GM18502 (cell line): ENCODE results near the gene WDR86.
A peak's percentile ranks its signal among the peaks of the same experiment; 100 is the strongest.

Experiments used
- ATAC-seq: cut with Tn5 transposase; IDR thresholded peaks from one replicate; pipeline ENCODE4 v1.9.1; 2021; ENCODE audit warnings: mild to moderate bottlenecking; ENCODE audit not compliant: unreplicated experiment, poor library complexity

The WDR86 gene, protein sequence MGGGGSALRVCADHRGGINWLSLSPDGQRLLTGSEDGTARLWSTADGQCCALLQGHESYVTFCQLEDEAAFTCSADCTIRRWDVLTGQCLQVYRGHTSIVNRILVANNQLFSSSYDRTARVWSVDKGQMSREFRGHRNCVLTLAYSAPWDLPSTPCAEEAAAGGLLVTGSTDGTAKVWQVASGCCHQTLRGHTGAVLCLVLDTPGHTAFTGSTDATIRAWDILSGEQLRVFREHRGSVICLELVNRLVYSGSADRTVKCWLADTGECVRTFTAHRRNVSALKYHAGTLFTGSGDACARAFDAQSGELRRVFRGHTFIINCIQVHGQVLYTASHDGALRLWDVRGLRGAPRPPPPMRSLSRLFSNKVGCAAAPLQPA

DNA sequence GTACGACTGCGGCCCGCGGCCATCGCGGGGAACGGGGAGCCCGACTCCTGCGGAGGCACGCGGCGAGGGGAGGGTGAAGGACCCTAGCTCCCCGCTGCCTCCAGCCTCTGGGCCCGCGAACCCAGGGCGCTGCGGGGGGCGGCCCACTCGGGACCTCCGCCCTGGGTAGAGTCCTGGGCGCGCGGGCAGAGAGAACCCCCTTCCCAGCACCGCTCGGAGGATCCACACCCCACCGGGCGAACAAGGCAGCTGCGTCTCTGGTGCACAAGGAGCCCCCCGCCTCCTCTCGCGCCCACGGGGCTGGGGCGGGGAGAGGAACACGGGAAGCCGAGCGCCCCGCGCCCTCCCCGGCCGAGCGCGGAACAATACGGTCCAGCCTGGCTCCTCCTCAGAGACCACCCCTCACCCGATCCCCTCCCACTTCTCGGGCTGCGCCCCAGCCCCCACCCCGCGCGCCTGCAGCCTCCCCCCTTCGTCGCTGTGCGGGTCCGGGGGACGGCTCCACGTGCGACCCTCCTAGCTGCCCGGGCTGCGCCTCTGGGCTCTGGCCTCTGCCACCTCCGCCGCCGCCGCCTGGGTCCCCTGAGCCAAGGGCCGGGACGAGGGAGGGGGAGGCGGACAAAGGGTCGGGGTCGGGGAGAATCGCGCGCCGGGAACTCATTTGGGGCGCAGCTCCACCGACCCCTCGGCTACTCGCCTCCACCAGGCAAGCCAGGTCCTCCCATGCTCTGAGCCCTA is at the start of gene WDR86:
TSS of gene WDR86 (minus strand) at position 372 of the 738 bp plus-strand sequence. CDS start 449 bp downstream, outside the sequence.
- no peak for ATAC-seq

DNA sequence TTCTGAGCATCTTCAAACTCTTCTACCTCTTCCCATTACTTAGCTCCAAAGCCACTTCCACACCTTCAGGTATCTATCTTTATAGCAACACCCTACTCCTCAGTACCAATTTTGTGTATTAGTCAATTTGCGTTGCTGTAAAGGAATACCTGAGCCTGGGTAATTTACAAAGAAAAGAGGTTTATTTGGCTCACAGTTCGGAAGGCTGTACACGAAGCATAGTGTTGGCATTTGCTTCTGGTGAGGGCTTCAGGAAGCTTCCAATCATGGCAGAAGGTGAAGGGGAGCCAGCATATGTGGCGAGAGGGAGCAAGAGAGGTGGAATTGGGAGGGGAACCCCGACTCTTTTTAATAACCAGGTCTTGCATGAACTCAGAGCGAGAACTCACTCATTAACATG is 47.7 kb upstream of the WDR86 start:
- no peak for ATAC-seq

DNA sequence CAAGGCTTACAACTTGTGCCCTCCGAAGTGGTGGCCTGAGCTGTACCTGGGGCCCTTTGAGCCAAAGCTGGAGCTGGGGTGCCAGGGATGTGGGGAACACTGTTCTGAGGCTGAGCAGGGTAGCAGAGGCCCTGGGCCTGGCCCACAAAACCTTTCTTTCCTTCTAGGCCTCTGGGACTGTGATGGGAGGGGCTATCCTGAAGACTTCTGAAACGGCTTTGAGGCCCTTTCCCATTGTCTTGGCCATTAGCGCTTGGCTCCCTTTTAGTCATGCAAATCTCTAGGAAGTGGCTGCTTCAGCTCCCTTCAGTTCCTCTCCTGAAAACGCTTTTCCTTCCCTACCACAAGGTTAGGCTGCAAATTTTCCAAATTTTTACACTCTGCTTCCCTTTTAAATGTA is 46.9 kb upstream of the WDR86 start:
- ATAC-seq: no peak

DNA sequence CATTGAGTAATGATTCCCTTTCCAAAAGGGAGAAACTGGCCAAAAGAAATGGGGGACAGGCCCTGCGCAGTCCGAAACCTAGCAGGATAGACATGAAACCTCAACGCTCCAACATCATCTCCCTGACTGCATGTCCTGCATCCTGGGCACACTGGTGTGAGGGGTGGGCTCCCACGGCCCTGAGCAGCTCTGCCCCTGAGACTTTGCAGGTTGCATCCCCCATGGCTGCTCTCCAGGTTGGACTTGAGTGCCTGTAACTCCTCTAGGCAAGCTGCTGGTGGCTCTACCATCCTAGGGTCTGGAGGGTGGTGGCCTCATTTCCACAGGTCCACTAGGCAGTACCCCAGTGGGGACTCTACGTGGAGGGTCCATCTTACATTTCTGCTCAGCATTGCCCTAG is 46.4 kb upstream of the WDR86 start:
- ATAC-seq: no peak

DNA sequence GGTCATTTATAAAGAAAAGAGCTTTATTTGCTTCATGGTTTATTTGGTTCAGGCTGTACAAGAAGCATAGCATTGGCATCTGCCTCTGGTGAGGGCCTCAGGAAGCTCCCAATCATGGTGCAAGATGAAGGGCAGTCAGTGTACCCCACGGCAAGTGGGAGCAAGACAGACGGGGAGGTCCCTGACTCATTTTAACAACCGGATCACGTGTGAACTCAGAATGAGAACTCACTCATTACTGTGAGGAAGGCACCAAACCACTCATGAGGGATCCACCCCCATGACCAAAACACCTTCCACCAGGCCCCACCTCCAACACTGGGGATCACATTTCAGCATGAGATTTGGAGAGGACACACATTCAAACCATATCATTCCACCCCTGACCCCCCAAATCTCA is 45.9 kb upstream of the WDR86 start:
- ATAC-seq: no peak

DNA sequence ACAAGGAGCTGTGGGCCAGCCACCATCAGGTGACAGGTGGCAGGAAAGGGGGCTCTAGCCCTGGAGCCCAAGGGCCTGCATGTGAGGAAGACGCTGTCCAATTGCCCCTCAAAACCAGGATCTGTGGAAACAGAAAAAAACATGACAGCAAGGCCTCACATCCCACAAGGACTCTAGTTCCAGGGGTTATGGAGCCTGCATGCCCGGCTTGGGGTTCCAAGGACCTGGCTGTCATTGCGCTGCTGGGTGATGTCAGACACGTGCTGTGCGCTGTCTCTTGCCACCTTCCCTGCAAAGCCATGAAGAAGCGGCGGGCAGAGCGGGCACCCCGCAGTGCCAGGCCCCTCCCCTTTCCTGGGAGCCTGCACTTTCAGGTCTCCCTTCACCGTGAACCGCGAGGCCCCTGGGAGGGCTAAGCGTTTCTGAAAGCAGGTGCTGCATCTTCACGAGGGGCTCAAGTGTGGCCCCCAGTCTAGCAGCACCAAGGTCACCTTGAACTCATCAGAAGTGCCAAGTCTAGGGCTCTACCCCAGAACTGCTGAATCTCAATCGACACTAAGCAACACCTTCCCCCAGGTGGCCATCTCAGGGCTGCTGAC is 45.2 kb upstream of the WDR86 start:
- ATAC-seq: no peak

DNA sequence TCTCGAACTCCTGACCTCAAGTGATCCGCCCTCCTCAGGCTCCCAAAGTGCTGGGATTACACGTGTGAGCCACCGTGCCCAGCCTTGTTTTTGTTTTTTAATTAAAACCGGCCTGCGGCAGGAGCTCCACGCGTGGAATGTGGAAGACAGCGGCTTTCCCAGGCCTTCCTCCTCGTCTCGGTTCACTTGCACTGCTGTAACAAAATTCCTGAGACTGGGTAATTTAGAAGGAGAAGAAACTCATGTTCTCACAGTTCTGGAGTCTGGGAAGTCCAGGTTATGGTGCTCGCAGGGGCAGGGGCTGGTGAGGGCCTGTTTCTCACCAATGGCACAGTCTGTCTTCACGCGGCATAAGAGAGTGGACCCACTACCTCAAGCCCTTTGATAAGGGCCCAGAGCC is 44.5 kb upstream of the WDR86 start:
- ATAC-seq: no peak

DNA sequence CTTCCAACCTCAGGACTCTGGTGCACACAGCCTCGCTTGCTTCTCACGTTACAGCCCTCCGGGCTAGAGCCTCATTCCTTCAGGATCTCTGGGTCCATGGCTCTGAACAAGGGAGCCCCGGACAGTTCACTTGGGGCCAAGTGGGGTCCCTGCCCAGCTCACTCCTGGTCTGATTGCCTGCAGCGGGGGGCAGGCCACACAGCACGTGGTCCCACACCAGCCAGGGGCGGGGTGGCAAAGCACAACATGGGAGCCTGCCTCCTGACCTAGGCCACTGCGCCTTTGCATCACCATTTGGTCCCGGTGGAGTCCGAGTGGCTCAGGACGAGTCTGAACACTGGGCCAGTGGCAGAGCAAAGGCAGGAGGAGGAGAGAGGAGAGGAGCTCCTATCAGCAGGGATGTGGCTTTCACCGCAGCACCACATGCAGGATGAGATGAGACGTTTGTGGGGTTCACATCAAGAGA is 43.5 kb upstream of the WDR86 start:
- no peak for ATAC-seq

DNA sequence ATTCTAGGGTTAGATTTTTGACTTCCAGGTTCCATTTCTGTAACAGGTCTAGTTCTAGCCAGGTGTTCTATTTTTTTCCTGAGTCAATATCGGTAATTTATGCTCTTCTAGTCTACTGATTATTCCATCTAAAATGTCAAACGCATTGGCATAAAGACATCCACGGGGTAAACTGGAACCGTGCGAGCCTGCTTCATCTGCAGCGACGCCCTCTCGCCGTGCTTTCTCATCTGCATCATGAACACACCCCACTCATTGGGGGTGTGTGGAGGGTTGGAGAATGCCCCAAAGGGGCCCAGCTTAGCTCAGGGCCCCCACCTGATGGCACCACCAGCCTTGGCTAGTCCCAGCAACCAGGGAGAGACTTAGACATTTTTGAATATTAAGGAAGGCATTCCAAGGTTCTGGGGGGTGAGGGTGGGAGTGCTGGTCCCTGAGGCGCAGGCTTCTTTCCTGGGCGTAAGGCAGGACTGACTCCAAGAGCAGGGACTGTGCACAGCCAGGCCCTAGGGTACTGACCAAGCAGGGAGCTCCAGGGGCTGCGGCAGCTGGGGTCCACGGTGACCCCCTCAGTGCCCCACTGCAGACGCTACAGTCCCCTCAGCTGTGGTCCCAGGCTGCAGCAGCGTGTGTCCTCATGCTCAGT is 43.0 kb upstream of the WDR86 start:
- no peak for ATAC-seq

DNA sequence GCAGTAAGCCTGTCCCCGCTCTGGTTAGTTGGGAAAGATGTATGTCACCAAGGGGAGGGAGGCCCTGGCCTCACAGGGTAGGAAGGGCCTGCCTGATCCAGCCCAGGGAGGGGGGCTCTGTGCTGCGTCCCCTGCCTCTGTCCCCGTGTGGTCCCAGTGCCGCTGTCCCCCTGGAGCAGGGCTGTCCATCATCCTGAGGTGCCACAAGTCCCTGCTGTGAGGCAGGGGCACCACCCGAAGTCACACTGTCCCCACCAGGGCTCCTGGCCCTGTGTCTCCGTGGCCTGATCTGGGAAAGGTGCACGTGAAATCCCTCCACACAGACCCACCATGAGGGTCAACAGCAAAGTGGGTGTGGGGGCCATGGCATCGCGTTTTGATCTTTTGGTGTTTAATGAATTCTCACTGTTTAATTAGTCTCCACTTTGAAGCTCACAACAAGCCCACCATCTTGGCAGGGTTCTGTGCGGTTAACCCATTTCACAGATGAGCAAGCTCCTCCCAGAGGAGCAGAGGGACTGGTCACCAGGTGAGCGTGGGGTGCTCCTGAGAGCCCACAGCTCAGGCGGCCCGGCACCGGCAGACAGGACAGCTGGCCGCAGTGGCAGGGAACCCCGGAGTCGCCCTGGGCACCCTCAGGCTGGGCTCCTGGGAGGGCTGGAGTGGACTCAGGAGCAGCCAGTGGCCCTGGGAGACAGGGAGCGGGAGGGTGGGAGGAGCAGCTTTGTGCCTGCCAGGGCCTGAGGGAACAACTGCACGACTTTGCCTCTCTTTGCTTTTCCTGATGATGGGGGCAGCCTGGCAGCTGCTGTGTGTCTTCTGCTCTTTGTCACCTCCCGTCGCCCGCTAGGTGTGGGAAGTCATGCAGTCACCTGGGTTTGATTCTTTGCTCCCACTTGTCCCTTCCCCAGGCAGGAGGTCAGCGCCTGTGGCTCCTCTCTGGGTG is 42.1 kb upstream of the WDR86 start:
- ATAC-seq: no peak

DNA sequence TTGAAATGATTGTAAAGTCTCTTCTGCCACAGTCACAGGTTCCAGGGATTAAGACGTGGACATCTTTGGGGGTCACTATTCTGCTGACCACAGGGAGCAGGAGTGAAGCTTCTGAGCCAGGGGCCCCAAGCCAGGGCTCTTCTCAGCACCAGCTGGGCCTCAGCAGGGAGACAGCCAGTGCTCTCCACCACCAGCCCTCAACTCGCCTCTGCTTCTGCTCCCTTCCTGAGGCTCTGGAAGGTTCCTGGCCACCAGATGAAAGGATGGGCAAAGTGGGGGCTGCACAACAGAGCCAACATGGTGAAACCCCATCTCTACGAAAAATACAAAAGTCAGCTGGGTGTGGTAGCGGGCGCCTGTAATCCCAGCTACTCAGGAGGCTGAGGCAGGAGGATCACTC is 41.3 kb upstream of the WDR86 start:
- ATAC-seq: no peak

DNA sequence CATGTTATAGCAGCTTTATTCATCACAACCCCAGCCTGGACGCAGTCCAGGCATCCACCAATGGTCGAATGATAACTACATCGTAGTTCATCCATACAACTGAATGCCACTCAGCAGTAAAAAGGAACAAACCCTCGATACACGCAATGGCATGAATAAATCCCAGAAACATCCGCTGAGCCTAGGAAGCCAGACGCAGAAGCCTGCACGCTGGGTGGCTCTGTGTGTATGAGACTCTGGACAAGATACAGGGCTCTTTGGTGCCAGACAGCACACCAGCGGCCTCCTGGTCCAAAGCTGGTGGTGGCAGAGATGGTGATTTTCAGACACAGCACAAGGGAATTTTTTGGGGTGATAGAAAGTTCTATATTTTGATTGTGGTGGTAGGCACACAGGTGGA is 40.2 kb upstream of the WDR86 start:
- ATAC-seq: no peak

DNA sequence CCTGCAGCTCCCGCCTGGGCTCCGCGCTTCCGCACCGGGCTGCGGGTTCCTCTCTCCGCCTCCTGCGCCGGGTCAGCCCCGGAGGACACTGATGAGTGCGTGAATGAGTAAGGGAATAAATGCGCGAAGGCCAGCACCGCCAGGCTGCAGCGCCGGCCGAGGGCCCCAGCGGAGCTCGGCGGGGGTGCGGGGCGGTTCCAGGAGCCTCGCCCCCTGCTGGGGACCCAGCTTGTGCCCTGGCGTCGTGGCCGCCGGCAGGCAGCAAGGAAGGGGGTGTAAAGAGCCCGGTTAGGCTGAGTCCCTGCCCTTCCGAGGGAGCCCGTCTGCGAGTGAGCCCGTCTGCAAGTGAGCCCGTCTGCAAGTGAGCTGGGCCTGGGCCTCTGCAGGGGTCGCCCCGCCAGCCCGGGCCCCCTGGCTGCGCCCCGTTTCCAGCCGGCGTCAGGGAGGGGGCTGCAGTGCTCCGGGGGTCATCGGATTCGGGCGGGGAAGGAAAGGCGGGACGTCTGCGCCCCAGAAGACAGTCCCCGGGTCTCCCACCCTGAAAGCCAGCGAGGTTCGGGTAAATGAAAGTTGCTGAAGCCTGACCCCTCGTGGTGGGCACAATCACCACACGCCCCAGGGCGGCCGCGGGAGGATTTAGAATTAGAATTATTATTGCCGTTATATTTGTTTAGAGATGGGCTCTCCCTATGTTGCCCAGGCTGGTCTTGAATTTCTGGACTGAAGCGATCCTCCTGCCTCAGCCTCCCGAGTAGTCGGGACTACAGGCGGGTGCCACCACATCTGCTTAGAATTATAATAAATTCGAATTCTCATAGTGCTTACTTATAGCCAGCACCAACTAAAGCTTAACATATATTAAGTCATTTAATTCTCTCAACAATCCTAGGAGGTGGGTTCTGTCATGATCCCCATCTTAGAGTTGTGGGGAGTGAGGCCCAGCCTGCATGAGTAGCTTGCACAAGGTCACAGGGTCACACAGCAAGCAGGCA is 38.7 kb upstream of the WDR86 start:
- peak; percentile 78 for ATAC-seq

DNA sequence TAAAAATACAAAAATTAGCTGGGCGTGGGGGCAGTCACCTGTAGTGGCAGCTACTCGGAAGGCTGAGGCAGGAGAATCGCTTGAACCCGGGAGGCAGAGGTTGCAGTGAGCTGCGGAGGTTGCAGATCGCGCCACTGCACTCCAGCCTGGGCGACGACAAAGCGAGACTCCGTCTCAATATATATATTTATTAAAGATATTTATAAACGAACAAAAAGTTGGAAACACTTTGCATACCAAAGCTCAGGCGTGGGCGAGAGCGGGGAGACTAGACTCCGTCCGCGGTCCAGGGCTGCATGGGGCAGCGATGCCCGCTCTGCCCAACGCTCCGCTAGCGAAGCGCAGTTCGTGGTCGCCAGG is 38.0 kb upstream of the WDR86 start:
- no peak for ATAC-seq

DNA sequence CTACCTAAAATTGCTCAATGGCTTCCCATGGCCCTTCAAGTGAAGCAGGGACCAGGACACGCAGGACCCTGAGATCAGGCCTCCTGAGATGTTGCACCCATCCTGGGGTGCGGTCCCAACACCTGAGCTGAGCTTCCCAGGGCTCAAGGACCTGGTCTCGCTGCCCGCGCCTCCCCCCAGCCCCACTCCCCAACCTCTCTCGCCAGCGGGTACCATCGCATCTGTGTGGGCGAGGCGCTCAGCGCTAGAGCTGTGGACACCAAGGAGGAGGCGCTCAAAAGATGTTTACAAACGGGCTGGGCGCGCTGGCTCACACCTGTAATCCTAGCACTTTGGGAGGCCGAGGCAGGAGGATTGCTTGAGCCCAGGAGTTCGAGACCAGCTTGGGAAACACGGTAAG is 37.5 kb upstream of the WDR86 start:
- ATAC-seq: no peak

DNA sequence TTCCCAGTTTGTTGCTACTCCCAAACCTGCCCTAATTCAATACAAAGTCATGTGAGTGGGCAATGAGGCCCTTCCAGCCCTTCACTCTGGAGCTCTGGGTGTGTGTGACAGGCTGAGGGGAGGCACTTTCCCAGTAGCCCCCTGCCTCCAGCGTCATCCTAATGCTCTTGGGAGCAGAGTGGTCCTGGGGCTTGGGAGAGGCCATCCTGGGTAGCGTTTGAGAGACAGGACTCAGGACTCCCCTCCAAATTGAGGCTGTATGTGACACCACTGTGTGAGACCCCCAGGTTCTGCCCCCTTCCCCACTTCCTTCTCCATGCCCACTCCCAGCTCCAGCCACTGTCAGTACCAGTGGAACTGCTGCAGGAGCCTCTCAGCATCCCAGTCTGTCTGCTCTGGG is 36.6 kb upstream of the WDR86 start:
- ATAC-seq: no peak

DNA sequence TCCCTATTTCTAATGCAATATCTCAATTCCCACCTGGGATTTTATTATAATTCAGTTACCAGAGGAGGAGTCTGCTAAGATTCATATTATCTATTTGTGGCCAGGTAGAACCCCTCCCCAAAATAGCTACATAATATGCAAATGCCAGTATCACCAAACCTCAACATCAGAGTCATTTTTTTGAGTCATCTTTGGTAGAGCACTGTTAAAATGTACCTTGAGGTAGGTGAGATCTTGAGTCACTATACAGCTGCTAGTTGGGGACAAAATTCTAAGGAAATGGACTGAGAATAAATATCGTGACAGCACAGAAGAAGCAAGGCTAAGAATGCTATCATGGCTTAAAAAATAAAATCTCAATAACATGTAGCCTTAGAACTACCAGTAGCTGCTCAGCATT is 34.8 kb upstream of the WDR86 start:
- ATAC-seq: no peak

DNA sequence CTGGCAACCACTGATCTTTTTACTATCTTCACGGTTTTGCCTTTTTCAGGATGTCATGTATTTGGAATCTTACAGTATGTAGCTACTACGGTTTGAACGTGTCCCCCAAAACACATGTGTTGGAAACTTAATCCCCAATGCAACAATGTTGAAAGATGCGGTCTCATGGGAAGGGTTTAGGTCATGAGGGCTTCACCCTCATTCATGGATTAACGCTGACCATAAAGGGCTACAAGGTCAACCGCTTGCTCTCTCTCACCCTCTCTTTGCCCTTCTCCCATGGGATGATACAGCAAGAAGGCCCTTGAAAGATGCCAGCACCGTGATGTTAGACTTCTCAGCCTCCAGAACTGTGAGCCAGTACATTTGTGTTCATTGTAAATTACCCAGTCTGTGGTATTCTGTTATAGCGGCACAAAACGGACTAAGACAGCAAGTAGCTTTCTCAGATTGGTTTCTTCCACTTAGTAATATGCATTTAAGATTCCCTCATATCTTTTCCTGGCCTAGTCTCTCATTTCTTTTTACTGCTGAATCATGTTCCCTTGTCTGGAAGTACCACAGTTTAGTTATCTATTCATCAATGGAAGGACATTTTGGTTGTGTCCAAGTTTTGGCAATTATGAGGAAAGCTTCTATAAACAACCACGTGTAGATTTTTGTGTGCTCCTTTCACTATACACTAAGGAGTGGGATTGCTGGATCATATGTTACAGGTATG is 33.1 kb upstream of the WDR86 start:
- ATAC-seq: no peak
